ENCODE measurements around the gene ERBB4. TPM values are rescaled to one million over a fixed set of nuclear protein-coding genes. Genes with fewer than 3 reads are reported as not detected.

Gene ERBB4
- total and polyA plus RNA-seq, 2 of the 8 experiments (the other 6 are each of a cell fraction or from before 2014, with no cell fraction given): 0.34 to 1.3 TPM

GRCh38 chr2:212028798-212029394, 509.7 kb downstream of the ERBB4 start:
- no peaks in the 10 kb centered on the region for H3K4me1 ChIP-seq (replicated peaks in 1 of 4; ENCODE audit: control insufficient read depth in 3 of 4, insufficient read depth in 4 of 4, low read length in 3 of 4)
- no peak overlapping the region for H3K27ac ChIP-seq (ENCODE audit: low read depth, low read length)
- DNase-seq (ENCODE audit: low read depth in 1 of 2, low spot score in 2 of 2): no peak
- CTCF ChIA-PET (ENCODE audit: partially characterized antibody): interaction anchor here (0.5 to 2.8 kb wide), 2 partner anchors 12 to 331 kb away, joined by 3 to 11 read pairs; no protein-coding TSS in a partner anchor
- no peak overlapping the region for H2BK15ac ChIP-seq (ENCODE audit: low read length)
- H3K9me3 ChIP-seq (ENCODE audit: insufficient read depth in 2 of 2, low read depth in 1 of 2, low read length in 1 of 2): no peaks in the 10 kb centered on the region
- no peak overlapping the region for H3K18ac ChIP-seq (ENCODE audit: extremely low read depth, low read length)
- no peak overlapping the region for H2AK5ac ChIP-seq (ENCODE audit: low read depth, low read length)
- no peaks in the 10 kb centered on the region for H3K36me3 ChIP-seq (ENCODE audit: control insufficient read depth in 2 of 4, insufficient read depth in 4 of 4, low read length in 3 of 4)
- H3K4me2 ChIP-seq (ENCODE audit: insufficient read depth in 1 of 2, low read depth in 2 of 2, low read length in 2 of 2): no peak overlapping the region
- no peak overlapping the region for H2AFZ ChIP-seq (ENCODE audit: low read length)
- H3K4me3 ChIP-seq (ENCODE audit: extremely low read depth in 1 of 4, insufficient read depth in 2 of 4, low read depth in 3 of 4, low read length in 4 of 4): no peak overlapping the region
- no peaks in the 10 kb centered on the region for H3K79me1 ChIP-seq (ENCODE audit: low read depth, low read length)
- H2BK5ac ChIP-seq (ENCODE audit: low read depth, low read length): no peak overlapping the region
- WGBS, 2 experiments (ENCODE audit: extremely low coverage in 1 of 2, insufficient coverage in 1 of 2, insufficient read length in 1 of 2, insufficient replicate concordance in 2 of 2, low coverage in 1 of 2, low lambda C conversion rate in 2 of 2, missing lambda C conversion rate in 1 of 2): 55% methylated on average over 5 of the region's 5 CpGs; no CpG with 5 or more reads in 1 of the 2 experiments
- POLR2A ChIA-PET (ENCODE audit: partially characterized antibody): no interaction called here
- H3K9ac ChIP-seq (replicated peaks in 1 of 4; ENCODE audit: extremely low read depth in 1 of 4, low read depth in 3 of 4, low read length in 3 of 4): no peak overlapping the region
- H3K23me2 ChIP-seq (ENCODE audit: low read depth, low read length): no peaks in the 10 kb centered on the region
- H4K8ac ChIP-seq (ENCODE audit: extremely low read depth, insufficient read depth, low read length): no peak overlapping the region
- no peak overlapping the region for H4K91ac ChIP-seq (replicated peaks; ENCODE audit: insufficient read length, low read length)
- H2BK120ac ChIP-seq (replicated peaks; ENCODE audit: low read depth, low read length): no peak overlapping the region
- FAIRE-seq: no peak
- H3K23ac ChIP-seq (ENCODE audit: insufficient read length): no peak overlapping the region
- no peaks in the 10 kb centered on the region for H3K79me2 ChIP-seq (ENCODE audit: control insufficient read depth in 1 of 2, insufficient read depth in 2 of 2, low read length in 2 of 2)
- no peaks in the 10 kb centered on the region for H3K27me3 ChIP-seq (replicated peaks in 1 of 4; ENCODE audit: control insufficient read depth in 3 of 4, extremely low read depth in 1 of 4, insufficient read depth in 3 of 4, low read length in 3 of 4)
- H3K14ac ChIP-seq (ENCODE audit: insufficient read length): no peak overlapping the region
- H2BK12ac ChIP-seq (ENCODE audit: low read depth, low read length): no peak overlapping the region
- no peak overlapping the region for H3K56ac ChIP-seq (replicated peaks; ENCODE audit: insufficient read length, low read depth, low read length)
- no peak overlapping the region for H3K4ac ChIP-seq (replicated peaks; ENCODE audit: insufficient read length, low read depth, low read length)
- no peak overlapping the region for H2BK20ac ChIP-seq (ENCODE audit: low read length)
- no peak overlapping the region for H4K5ac ChIP-seq (ENCODE audit: insufficient read length, low read depth, low read length)
- H4K20me1 ChIP-seq (replicated peaks in 1 of 2; ENCODE audit: control insufficient read depth in 1 of 2, insufficient read depth in 2 of 2, low read length in 2 of 2): no peaks in the 10 kb centered on the region
- no peak for TF ChIP-seq BCL11A (IDR thresholded peaks at IDR 0.05; ENCODE audit: low read depth in 2 of 2, low read length in 2 of 2)
- no peak for TF ChIP-seq SP1 (IDR thresholded peaks at IDR 0.05; ENCODE audit: low read depth, low read length)
- TF ChIP-seq TCF12 (IDR thresholded peaks at IDR 0.05; ENCODE audit: low read depth, low read length): no peak
- no peak for TF ChIP-seq CHD1 (IDR thresholded peaks at IDR 0.05; ENCODE audit: low read depth, low read length)
- TF ChIP-seq CTBP2 (IDR thresholded peaks at IDR 0.05; ENCODE audit: borderline replicate concordance, insufficient read depth, insufficient read length, low read length): no peak
- no peak for TF ChIP-seq RXRA (IDR thresholded peaks at IDR 0.05; ENCODE audit: insufficient read depth, low read depth, low read length)
